Stomach (tissue), 9 donors: ENCODE results near the gene TENM4. TPM values are rescaled to one million over a fixed set of nuclear protein-coding genes. Genes with fewer than 3 reads are reported as not detected.

Source experiments
- DNase-seq, 2 donors: peaks; one replicate each; pipeline versions ENCODE4 v3.0.0 to v3.0.0-alpha.2; 2013 to 2019
- H3K27ac ChIP-seq, 5 donors: fragments of 200-600 bp in 4 of 5; sonication (generic) in 4 of 5; one replicate each; pipeline ENCODE4 v1.5.1; 2013 to 2019; ENCODE audit warnings: mild to moderate bottlenecking in 1 of 5, moderate library complexity in 1 of 5
- H3K27me3 ChIP-seq, 3 donors: fragments of 200-600 bp; sonication (generic); one replicate each; pipeline ENCODE4 v1.5.1; 2017 to 2019; ENCODE audit warnings: mixed run types in 1 of 3
- H3K36me3 ChIP-seq, 4 donors: fragments of 200-600 bp; sonication (generic); 1 replicate in 3 of 4; 2 replicates in 1 of 4; pipeline ENCODE4 v1.5.1; 2016 to 2019
- H3K4me1 ChIP-seq, 4 donors: fragments of 200-600 bp; sonication (generic); one replicate each; pipeline ENCODE4 v1.5.1; 2016 to 2019
- H3K4me3 ChIP-seq, 4 donors: fragments of 200-600 bp; sonication (generic) in 3 of 4; one replicate each; pipeline ENCODE4 v1.5.1; 2016 to 2019; ENCODE audit warnings: mild to moderate bottlenecking in 1 of 4
- H3K9me3 ChIP-seq, 4 donors: fragments of 200-600 bp; sonication (generic); one replicate each; pipeline ENCODE4 v1.5.1; 2016 to 2019
- EP300 ChIP-seq: sonication (generic); formaldehyde crosslinking; IDR thresholded peaks from one replicate; pipeline ENCODE4 v1.6.1; 2017; ENCODE audit warnings: antibody characterized with exemption
- POLR2A ChIP-seq, 4 donors: fragments of 450-650 bp; IDR thresholded peaks; one replicate each; pipeline ENCODE4 v1.6.1; 2016; ENCODE audit warnings: antibody characterized with exemption in 4 of 4, control low read depth in 2 of 4, mild to moderate bottlenecking in 1 of 4, moderate library complexity in 1 of 4
- POLR2AphosphoS5 ChIP-seq, 3 donors: sonication (generic); formaldehyde crosslinking; IDR thresholded peaks; one replicate each; pipeline ENCODE4 v1.6.1; 2016; ENCODE audit warnings: antibody characterized with exemption in 3 of 3
- WGBS, 5 donors: extraction: QIAGEN DNeasy Blood & Tissue Kit in 3 of 5; methylation state at CpG; one replicate each; pipeline versions ENCODE4 v1.1.5 to v1.1.7; 2013 to 2018; 5-methylcytosine and 5-hydroxymethylcytosine counted together
- intact Hi-C: fragments of 100-400 bp; cut with DNase I; formaldehyde crosslinking; loops from one replicate; pipeline ENCODE4 v1.15.1; 2023; ENCODE audit warnings: low total_unique reads
- polyA plus RNA-seq, 3 donors: library from polyadenylated mRNA; stranded (reverse); fragments of 200-250 nt; gene quantifications; one replicate each; pipeline ENCODE4 v1.2.3, GENCODE V29; 2013
- total RNA-seq, 5 donors: library from RNA; depleted of rRNA; stranded (reverse); fragments of >200 nt; gene quantifications; one replicate each; pipeline versions ENCODE4 v1.1.0 to v1.2.3, GENCODE V29; 2014 to 2016
- TF ChIP-seq, protein P1 (sequence below), 7 experiments: fragments of 450-650 bp in 4 of 7; fragments of 200-600 bp in 3 of 7; sonication (generic) in 3 of 7; IDR thresholded peaks; one replicate each; pipeline ENCODE4 v1.5.1; 2016 to 2019; ENCODE audit warnings: antibody characterized with exemption in 7 of 7, control low read depth in 2 of 7, mild to moderate bottlenecking in 1 of 7
- donor health status: healthy with polysubstance abuse.
- donor health status: Bipolar disorder and iron deficiency.
- donor health status: healthy.

The TENM4 gene
- total and polyA plus RNA-seq, 8 donors: 0.06 to 13.2 (median 0.87) TPM; not detected in 1

DNA sequence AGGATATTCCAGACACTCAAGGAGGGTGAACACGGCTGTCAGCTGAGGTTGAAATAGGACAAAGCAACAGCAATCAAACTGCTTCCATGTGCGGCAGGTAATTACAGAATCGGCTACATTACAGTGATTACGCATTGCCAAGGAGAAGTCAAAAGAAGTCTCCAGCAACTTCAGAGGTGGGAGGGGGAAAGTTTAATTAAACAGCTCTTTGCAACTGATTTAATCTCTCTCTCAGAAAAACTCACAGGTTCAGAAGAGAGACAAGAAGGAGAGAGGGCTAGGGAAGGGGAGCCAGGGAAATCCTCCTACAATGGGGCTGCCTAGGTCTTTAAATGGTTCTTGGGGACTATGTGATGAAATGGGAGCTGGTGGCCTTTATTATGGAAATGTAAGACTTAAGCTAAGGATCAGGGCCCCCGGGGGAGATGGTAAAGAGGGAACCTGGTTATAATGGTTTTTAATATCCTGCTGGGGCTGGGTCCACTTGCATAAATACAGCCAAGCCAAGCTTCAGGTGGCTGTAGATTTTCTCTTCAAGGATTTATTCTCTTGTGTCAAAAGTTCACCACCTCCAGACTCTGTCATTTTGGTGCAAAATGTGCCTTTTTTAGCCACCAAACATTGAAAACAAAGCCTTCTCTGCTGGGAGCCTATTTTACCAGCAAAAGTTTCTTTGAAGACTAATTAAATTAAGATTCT, 511.5 kb downstream of the TENM4 start:
- Histone ChIP-seq H3K4me1 (peaks cover 0 to 19% (median 5%) of the 10 kb centered on the region in 4 donors), H3K9me3 (no peaks in the 10 kb centered on the region), H3K27ac (no peak overlapping the region), H3K4me3 (no peak overlapping the region), H3K27me3 (no peaks in the 10 kb centered on the region), H3K36me3 (no peaks in the 10 kb centered on the region)
- DNase-seq: no peak
- intact Hi-C loops: no loop called here
- TF ChIP-seq EP300: no peak
- TF ChIP-seq, protein P1, sequence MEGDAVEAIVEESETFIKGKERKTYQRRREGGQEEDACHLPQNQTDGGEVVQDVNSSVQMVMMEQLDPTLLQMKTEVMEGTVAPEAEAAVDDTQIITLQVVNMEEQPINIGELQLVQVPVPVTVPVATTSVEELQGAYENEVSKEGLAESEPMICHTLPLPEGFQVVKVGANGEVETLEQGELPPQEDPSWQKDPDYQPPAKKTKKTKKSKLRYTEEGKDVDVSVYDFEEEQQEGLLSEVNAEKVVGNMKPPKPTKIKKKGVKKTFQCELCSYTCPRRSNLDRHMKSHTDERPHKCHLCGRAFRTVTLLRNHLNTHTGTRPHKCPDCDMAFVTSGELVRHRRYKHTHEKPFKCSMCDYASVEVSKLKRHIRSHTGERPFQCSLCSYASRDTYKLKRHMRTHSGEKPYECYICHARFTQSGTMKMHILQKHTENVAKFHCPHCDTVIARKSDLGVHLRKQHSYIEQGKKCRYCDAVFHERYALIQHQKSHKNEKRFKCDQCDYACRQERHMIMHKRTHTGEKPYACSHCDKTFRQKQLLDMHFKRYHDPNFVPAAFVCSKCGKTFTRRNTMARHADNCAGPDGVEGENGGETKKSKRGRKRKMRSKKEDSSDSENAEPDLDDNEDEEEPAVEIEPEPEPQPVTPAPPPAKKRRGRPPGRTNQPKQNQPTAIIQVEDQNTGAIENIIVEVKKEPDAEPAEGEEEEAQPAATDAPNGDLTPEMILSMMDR (IDR thresholded peaks at IDR 0.05): no peak
- TF ChIP-seq POLR2A (IDR thresholded peaks at IDR 0.05): no peak
- TF ChIP-seq POLR2AphosphoS5 (IDR thresholded peaks at IDR 0.05): no peak
- 65 to 77% (median 71%) methylated on average over 5 of the region's 5 CpGs for WGBS, 5 donors

DNA sequence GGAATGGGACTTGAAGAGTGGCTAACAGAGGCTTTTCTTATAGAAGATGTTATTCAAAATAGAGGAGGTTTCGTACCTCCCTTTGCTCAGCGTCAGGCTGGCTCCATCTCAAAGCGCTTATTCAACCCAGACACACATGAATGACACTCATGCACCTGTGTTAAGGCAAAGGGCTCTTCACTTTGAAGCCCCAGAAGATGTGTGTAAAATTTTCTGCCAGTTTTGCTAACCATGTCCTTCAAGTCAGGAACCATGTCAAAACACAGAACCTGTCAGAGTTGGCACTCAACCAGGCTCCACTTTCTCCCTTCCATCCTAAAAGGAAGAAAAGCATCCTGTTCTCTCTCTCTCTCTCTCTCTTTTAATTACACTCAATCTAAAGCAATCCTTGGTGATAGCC, 513.3 kb downstream of the TENM4 start:
- 84 to 92% (median 90%) methylated on average over 3 of the region's 3 CpGs for WGBS, 5 donors
- no peaks in the 10 kb centered on the region for H3K9me3 ChIP-seq
- peaks cover 0 to 18% (median 5%) of the 10 kb centered on the region in 4 donors for H3K4me1 ChIP-seq
- intact Hi-C loops: no loop called here
- no peak overlapping the region for H3K4me3 ChIP-seq
- no peak for TF ChIP-seq POLR2AphosphoS5 (IDR thresholded peaks at IDR 0.05)
- H3K27ac ChIP-seq: no peak overlapping the region
- H3K27me3 ChIP-seq: no peaks in the 10 kb centered on the region
- DNase-seq: no peak
- H3K36me3 ChIP-seq: no peaks in the 10 kb centered on the region

DNA sequence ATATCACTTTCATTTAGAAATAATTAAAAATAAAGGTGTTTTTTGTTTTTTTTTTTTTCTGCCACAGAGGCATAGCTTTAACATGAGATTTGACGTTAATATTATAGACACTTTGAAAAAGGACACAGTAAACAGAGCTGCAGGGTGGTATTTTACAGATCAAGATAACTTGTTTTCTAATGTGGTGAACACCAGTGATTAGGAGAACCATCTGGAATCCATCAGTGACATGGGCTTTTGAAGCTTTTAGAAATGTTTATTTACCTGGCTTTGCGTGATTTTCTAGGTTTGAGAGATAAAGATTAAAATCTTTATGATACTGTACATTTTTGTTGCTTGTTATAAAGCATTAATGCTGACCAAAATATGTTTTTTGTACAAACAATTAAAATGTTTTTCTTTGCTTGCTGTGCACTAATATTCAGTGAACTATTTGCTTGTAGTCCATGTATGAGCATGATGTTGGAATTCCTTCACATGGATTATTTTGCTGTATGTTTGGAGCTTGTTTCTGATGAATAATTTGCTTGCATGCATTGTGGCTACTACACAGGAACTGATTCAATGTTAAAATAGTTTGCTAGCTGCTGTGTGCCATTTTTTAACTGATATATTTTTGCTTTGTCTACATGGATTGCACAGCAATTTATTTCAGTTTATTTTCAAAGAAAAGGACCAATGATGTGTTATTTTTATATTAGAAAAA, 514.0 kb downstream of the TENM4 start:
- DNase-seq: no peak
- Histone ChIP-seq H3K36me3 (no peaks in the 10 kb centered on the region), H3K27me3 (peaks cover 0 to under 1% (median 0%) of the 10 kb centered on the region in 3 donors), H3K27ac (no peak overlapping the region), H3K9me3 (no peaks in the 10 kb centered on the region), H3K4me1 (peaks cover 0 to 12% (median 3%) of the 10 kb centered on the region in 4 donors), H3K4me3 (no peak overlapping the region)
- WGBS, 5 donors: 46 to 65% (median 60%) methylated on average over 2 of the region's 2 CpGs
- TF ChIP-seq, protein P1 (IDR thresholded peaks at IDR 0.05): no peak
- no peak for TF ChIP-seq POLR2AphosphoS5 (IDR thresholded peaks at IDR 0.05)
- no peak for TF ChIP-seq POLR2A (IDR thresholded peaks at IDR 0.05)
- no peak for TF ChIP-seq EP300
- intact Hi-C loops: no loop called here

DNA sequence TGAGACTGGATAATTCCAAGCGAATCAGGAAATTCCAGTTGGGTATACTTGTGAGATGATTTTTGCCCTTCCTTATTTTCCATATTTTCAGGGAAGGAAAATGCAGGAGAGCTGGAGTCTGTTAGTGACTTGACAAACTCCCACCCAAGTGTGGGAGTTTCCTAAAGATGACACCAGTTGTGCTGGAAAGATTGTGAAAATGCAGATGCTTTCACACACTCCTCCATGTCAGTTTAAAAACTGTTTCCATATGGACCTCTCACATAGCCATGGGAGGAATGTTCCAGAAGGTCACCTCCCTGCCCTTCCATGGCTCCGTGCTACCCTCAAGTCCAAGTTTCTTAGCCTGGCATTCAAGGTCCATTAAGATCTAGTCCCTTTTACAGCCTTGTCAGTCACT, 515.4 kb downstream of the TENM4 start:
- TF ChIP-seq EP300 (no peak), POLR2A (IDR thresholded peaks at IDR 0.05) (no peak), POLR2AphosphoS5 (IDR thresholded peaks at IDR 0.05) (no peak)
- TF ChIP-seq, protein P1 (IDR thresholded peaks at IDR 0.05): no peak
- H3K36me3 ChIP-seq: no peaks in the 10 kb centered on the region
- WGBS, 5 donors: 81 to 100% (median 90%) methylated on average over 2 of the region's 2 CpGs
- H3K27me3 ChIP-seq: peaks cover 0 to 10% (median 0%) of the 10 kb centered on the region in 3 donors
- intact Hi-C loops: no loop called here
- no peak overlapping the region for H3K27ac ChIP-seq
- H3K4me3 ChIP-seq: no peak overlapping the region
- DNase-seq: no peak
- no peaks in the 10 kb centered on the region for H3K9me3 ChIP-seq
- no peaks in the 10 kb centered on the region for H3K4me1 ChIP-seq
